Measurements from ENCODE around the gene EEF1B2. TPM values are rescaled to one million over a fixed set of nuclear protein-coding genes. Genes with fewer than 3 reads are reported as not detected.

The EEF1B2 gene
- total RNA-seq, 6 experiments from 2014 or later = 146 to 228 (median 190) TPM

DNA sequence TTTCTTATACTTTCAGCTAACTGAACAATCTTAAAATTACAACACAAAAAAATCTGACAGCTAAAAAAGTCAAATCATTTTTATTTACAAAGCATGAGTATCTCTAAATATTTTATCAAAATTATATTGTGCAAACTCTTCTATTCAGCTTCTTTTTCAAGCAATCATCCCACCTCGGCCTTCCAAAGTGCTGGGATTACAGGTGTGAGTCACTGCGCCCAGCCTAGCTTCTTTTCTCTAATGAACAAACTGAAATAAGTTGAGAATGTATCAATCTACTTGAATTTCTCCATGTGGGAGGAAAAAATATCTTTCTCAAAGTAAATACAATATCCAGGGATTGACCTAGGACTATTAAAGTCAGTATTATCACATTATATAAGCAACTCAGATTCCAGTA, 15.3 kb upstream of the EEF1B2 start:
- DNase-seq (no peak), ATAC-seq (no peak)
- Histone ChIP-seq H3K4me3 (no peak overlapping the region), H3K27me3 (no peaks in the 10 kb centered on the region), H3K36me3 (peaks cover 14 to 90% (median 52%) of the 10 kb centered on the region in 4 donors), H3K4me1 (peaks cover 0 to 6% (median 0%) of the 10 kb centered on the region in 4 donors), H3K27ac (no peak overlapping the region), H3K9me3 (no peaks in the 10 kb centered on the region)
- 100% methylated on average over 2 of the region's 2 CpGs for WGBS (ENCODE audit: insufficient coverage, low coverage, low lambda C conversion rate, missing lambda C conversion rate)
- intact Hi-C loops (cut with DNase I) = no loop called here
- TF ChIP-seq, protein P1, sequence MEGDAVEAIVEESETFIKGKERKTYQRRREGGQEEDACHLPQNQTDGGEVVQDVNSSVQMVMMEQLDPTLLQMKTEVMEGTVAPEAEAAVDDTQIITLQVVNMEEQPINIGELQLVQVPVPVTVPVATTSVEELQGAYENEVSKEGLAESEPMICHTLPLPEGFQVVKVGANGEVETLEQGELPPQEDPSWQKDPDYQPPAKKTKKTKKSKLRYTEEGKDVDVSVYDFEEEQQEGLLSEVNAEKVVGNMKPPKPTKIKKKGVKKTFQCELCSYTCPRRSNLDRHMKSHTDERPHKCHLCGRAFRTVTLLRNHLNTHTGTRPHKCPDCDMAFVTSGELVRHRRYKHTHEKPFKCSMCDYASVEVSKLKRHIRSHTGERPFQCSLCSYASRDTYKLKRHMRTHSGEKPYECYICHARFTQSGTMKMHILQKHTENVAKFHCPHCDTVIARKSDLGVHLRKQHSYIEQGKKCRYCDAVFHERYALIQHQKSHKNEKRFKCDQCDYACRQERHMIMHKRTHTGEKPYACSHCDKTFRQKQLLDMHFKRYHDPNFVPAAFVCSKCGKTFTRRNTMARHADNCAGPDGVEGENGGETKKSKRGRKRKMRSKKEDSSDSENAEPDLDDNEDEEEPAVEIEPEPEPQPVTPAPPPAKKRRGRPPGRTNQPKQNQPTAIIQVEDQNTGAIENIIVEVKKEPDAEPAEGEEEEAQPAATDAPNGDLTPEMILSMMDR (IDR thresholded peaks at IDR 0.05) = no peak
- TF ChIP-seq POLR2A (IDR thresholded peaks at IDR 0.05) = no peak

DNA sequence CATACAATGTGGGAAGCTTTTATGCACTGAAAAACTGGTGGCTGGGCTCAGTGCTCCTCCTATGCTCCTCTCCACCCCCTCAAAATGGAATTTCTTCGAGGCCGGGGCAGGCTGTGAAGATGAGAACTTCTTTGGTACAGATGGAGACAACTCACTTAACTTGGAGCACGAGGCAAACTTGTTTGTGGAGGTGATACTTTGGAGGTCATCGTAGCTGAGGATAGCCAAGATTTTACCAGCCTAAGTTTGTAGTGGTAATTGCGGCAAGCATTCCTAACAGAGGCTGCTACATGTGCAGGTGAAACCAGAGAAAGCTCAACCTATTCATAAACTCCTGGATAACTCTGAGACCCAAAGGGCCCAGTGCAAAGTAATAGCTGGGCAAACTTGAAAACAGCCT, 14.0 kb upstream of the EEF1B2 start:
- no peak for DNase-seq
- peaks cover 14 to 82% (median 47%) of the 10 kb centered on the region in 4 donors for H3K36me3 ChIP-seq
- no peak overlapping the region for H3K4me3 ChIP-seq
- no peaks in the 10 kb centered on the region for H3K27me3 ChIP-seq
- intact Hi-C loops (cut with DNase I) = no loop called here
- H3K4me1 ChIP-seq = peaks cover 0 to 18% (median 5%) of the 10 kb centered on the region in 4 donors
- no peak overlapping the region for H3K27ac ChIP-seq
- 70% methylated on average over 2 of the region's 5 CpGs for WGBS (ENCODE audit: insufficient coverage, low coverage, low lambda C conversion rate, missing lambda C conversion rate)
- no peaks in the 10 kb centered on the region for H3K9me3 ChIP-seq
- TF ChIP-seq, protein P1 (IDR thresholded peaks at IDR 0.05) = no peak
- TF ChIP-seq POLR2A (IDR thresholded peaks at IDR 0.05) = no peak
- no peak for ATAC-seq

DNA sequence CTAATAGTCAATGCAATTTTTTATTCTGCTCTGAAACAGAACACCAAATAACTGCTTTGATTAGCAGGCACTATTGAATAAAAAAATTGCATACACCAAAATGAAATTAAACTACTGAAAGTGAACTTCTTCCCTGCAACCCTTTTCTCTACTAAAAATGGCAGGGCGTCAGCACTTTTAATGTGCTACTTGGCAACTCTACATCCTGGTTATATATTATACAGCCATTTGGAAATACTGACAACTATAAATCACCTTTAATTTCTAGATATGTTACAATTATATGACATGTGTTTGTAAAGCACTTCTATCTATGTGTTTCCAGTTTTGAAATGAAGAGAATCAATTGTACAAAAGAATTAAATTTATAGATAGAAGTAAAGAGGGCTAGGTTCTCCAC, 10.4 kb upstream of the EEF1B2 start:
- ATAC-seq (peak; percentile 39 to 77 (median 62)), DNase-seq (no peak)
- intact Hi-C loops (cut with DNase I) = no loop called here
- no peak for TF ChIP-seq POLR2A (IDR thresholded peaks at IDR 0.05)
- TF ChIP-seq, protein P1 (IDR thresholded peaks at IDR 0.05) = no peak
- no peaks in the 10 kb centered on the region for H3K27me3 ChIP-seq
- WGBS (ENCODE audit: insufficient coverage, low coverage, low lambda C conversion rate, missing lambda C conversion rate) = 18% methylated on average over 1 of the region's 1 CpG
- H3K27ac ChIP-seq = no peak overlapping the region
- H3K4me1 ChIP-seq = peaks cover 0 to 20% (median 6%) of the 10 kb centered on the region in 4 donors
- H3K36me3 ChIP-seq = peaks cover 9 to 55% (median 25%) of the 10 kb centered on the region in 4 donors
- no peak overlapping the region for H3K4me3 ChIP-seq
- no peaks in the 10 kb centered on the region for H3K9me3 ChIP-seq

DNA sequence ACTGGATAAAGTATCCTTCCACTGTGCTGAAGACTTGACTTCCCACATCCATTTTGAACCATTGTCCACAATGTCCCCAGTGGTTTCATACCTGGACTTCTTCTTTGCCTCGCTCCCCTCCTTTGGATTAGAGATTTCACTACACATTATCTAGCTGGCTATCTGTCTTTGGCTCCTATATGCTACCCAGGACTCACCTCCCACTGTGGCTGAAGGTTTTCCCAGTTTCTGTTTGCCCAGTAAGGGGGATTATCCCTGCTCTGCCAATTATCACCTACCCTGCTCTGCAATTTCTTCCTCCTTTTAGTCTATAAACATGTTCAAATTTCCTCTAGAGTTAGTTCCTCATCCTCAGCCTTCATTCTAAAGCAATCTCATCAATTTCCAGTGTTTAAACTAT, 9.5 kb upstream of the EEF1B2 start:
- Histone ChIP-seq H3K4me1 (peaks cover 0 to 29% (median 10%) of the 10 kb centered on the region in 4 donors), H3K4me3 (no peak overlapping the region), H3K36me3 (peaks cover 9 to 47% (median 22%) of the 10 kb centered on the region in 4 donors), H3K27me3 (no peaks in the 10 kb centered on the region), H3K9me3 (no peaks in the 10 kb centered on the region), H3K27ac (no peak overlapping the region)
- no peak for TF ChIP-seq POLR2A (IDR thresholded peaks at IDR 0.05)
- TF ChIP-seq, protein P1 (IDR thresholded peaks at IDR 0.05) = no peak
- ATAC-seq (peak in 3 of 4 donors; percentile 10 to 29 (median 27)), DNase-seq (no peak)
- intact Hi-C loops (cut with DNase I) = loop anchor here in 1 of 2 donors (10.0 kb wide), 1 partner anchor 65 kb away; the partner anchor contains the start of gene INO80D
- 80% methylated on average over 1 of the region's 1 CpG for WGBS (ENCODE audit: insufficient coverage, low coverage, low lambda C conversion rate, missing lambda C conversion rate)

All from right lobe of liver (tissue), 6 donors.